GM08714 (cell line): ENCODE results near the gene GPD2.
"Not testable (repeated sequence)": the region's sequence is repeated elsewhere in the genome, so short reads cannot be mapped to it uniquely, and the experiment has no call there.

Experiments used
- H3K4me3 ChIP-seq: fragments of 200-500 bp; sonication (Bioruptor generic); 2 replicates; pipeline ENCODE4 v1.5.1; 2014; ENCODE audit warnings: mild to moderate bottlenecking, low read length, inconsistent platforms
- ZNF274 ChIP-seq: IDR thresholded peaks from 2 replicates; pipeline ENCODE4 v1.6.1; 2012; ENCODE audit warnings: mild to moderate bottlenecking, low read depth, low read length

The GPD2 gene

DNA sequence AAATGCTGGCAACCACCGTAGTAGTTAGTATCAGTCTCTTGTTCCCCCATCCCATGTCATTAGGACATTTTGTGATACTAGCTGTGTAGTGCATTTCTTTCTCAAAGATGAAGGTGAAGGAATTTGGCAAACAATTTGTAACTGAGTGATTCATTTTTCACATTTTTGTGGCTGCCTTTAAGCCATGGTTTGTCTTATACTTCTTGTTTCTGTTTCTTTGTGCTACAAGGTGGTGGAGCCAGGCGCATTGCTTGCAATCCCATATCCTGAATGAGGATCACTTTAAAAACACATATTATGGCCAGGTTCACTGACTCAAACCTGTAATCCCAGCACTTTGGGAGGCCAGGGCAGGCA lies 40.6 kb downstream of the GPD2 start:
- H3K4me3 ChIP-seq = no peak overlapping the region
- no peak for TF ChIP-seq ZNF274

DNA sequence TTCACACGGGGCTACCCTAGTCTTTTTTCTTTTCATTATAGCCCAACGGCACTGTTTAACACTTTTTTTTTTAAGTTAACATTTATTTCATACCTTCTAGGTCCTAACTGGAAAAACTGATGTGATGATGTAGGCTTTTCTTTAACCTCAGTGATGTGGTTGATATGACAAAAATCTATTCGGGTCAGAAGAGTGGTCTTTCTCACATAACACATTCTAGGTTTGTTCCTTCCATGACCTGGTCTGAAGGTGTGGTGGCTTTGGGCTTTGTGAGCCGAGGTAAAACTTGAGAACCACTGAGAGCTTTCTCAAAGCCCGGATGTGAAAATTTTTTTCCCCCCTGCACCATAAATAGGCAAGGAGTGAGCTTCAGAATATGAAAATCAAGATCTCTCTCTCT lies 44.2 kb downstream of the GPD2 start:
- no peak overlapping the region for H3K4me3 ChIP-seq
- TF ChIP-seq ZNF274 = no peak

DNA sequence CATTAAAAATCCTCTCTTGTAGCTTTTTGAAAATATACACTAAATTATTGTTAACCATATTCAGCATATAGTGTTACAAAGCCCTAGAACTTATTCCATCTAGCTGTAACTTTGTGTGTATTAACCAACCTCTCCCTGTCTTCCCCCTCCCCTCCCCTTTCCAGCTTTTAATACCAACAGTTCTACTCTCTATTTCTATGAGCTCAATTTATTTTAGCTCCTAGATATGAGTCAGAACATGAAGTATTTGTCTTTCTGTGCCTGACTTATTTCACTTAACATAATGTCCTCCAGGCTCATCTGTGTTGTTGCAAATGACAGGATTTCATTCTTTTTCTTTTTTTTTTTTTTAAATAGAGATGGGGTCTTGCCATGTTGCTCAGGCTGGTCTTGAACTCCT lies 45.1 kb downstream of the GPD2 start:
- no peak for TF ChIP-seq ZNF274

DNA sequence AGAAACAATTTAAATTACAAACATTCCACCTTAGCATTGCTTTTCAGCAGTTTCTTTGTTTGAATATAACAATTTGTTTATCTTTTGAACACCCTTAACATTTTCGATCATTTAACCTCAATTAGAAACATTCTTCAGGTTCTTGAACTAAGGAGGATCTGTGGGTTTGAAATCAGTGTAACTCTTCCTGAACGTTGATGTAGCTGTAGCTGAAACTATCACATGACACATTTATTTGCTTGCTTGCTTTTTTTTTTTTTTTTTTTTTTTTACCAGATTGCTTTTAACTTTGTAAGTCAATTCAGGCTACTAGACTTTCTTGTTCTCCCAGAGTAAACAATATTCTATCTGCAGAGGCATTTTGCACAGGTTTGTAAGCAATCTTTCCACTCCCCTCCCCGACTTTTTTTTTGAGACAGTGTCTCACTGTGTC lies 47.6 kb downstream of the GPD2 start:
- no peak for TF ChIP-seq ZNF274
- no peak overlapping the region for H3K4me3 ChIP-seq

More for the DNA sequence above, 45.1 kb downstream of the GPD2 start:
- no peak overlapping the region for H3K4me3 ChIP-seq

DNA sequence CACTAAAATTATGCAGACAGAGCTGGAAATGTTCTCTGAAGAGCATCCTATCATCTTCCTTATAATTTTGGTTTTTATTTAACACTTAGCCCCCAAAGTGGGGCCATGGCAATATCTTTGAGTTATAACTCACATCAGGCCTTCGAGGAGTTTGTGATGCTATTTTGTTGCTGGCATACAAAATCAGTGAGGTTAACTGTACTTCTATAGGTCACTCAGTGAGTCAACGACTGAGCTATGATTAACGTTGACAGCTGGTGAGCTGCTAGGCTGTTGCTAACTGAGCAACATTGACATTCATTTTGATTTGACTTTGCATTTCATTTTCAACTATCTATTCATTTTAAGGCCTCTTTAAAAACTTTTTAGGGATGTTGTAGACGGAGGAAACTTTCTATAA lies 50.0 kb downstream of the GPD2 start:
- TF ChIP-seq ZNF274 = no peak
- H3K4me3 ChIP-seq = no peak overlapping the region

DNA sequence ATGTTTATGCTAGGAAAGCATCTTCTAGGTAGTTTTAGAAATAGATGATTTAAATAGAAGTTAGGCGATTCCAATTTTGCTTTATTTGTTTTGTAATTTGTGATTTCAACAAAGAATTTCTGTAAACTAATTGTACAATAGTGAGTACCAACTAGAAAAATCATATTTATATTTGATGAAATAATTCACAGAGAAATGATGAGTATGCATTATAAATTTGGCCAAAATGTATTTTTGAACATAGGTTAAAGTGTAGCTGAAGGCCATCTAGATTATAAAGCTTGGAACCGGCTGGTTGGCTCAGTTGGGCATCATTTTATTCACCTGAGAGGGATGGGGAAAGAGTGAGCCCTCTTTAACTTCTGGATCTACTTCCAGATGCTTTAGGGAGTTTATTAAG lies 50.4 kb downstream of the GPD2 start:
- no peak overlapping the region for H3K4me3 ChIP-seq
- TF ChIP-seq ZNF274 = no peak

DNA sequence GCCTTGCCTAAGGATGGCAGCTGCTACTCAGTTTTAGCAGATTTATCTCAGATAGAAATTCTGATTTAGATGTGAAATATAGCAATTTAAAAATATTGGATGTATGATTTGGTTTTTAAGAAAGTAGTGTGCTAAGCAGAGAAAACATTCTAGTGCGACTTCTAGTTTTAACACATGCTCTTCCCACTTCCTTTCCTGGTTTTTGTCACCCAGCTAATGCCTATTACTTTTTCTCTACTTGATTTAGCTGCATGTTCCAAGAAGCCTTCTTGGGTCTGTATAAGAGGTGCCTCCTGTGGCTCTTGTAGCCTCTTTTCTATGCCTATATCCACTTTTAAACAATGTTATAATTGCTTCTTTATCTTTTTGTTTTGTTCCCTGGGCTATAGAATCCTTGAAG lies 53.0 kb downstream of the GPD2 start:
- H3K4me3 ChIP-seq = no peak overlapping the region
- TF ChIP-seq ZNF274 = no peak

DNA sequence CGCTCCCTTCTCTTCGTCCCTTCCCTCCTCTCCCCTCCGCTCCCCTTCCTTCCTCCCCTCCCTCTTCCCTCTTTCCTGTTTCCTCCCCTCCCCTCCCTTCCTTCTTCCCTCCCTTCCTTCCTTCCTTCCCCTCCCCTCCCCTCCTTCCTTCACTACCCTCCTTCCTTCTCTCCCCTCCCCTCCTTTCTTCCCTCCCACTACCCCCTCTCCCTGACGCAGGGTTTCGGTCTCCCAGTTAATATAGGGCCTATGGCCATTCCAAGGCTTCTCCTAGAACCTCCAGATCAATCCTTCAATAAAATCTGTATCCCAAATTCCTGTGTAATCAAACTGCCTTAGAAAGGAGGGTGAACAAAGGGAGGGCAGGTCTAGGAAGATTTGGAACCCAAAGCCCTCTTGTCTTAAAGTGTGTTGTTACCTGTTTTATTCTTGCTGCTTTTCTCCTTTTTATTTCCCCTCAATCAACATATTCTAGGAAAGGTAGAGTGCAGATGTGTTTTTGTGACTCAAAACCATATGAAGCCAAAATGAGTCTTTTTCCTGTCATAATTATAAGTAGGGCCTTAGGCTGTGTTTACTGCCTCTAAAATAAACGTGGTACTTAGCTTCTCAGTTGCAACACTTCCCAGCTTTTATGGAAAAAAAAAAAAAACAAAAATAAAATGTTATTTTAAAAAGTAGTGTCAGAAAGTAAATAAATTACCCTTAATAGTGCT lies 53.7 kb downstream of the GPD2 start:
- no peak for TF ChIP-seq ZNF274
- H3K4me3 ChIP-seq = no peak overlapping the region

DNA sequence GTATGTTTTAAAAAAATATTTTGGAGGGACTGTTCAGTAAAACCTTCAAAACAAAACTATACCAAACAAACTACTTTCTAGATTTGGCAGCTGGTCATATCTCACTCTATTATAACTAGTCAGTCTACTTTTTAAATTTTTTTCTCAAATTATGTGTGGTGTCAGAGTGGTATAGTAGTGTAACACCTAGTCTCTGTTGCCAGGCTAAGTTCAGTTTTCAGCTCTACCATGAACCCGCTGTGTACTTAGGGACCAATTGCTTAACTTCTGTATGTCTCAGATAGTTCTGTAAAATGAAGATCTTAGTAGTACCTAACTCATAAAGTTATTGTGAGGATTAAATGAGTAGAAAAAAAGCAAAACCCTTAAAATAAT lies 54.3 kb downstream of the GPD2 start:
- H3K4me3 ChIP-seq = no peak overlapping the region
- no peak for TF ChIP-seq ZNF274

DNA sequence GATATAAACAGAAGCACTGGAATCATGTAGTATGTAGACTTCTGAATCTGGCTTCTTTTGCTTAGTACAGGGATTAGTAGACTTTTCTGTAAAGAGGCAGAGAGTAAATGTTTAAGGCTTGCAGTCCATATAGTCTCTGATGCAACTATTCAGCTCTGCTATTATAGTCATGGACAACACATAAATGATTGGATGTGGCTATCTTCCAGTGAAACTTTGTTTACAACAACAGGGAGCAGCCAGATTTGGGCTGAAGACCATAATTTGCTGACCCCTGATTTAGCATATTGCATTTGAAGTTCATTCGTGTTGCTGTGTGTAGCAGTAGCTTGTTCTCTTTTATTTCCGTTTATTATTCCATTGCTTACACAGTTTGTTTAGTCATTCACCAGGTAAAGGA lies 55.0 kb downstream of the GPD2 start:
- H3K4me3 ChIP-seq = no peak overlapping the region
- TF ChIP-seq ZNF274 = no peak

DNA sequence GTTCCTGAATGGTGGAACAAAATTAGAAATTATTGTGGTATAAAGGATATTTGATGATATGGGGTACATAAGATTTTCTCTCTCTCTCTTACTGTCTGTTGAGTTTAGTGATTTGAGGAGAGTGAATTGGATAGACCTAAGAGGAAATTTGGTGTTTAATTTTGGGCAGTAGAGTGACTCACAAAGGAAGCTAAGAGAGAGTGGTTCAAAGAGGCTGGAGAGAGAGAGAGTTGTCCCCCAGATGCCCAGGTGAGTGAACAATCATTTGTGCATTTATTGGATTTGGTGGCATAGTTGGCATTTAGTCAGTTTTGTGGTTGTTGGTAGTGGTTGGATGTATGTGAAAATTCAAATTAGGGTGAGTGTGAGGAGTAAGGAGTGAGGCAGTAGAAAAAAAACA lies 56.8 kb downstream of the GPD2 start:
- no peak for TF ChIP-seq ZNF274
- no peak overlapping the region for H3K4me3 ChIP-seq

DNA sequence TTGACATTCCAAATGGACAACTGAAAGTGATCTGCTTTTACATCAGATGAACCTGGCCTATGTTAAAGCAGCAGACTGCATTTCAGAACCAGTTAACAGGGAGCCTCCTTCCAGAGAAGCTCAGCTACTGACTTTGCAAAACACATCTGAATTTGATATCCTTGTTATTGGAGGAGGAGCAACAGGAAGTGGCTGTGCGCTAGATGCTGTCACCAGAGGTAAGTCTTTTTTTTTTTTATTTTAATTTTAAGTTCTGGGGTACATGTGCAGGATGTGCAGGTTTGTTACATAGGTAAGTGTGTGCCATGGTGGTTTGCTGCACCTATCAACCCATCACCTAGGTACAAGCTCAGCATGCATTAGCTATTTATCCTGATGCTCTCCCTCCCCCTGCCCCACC lies 59.8 kb downstream of the GPD2 start:
- H3K4me3 ChIP-seq = not testable (repeated sequence)

DNA sequence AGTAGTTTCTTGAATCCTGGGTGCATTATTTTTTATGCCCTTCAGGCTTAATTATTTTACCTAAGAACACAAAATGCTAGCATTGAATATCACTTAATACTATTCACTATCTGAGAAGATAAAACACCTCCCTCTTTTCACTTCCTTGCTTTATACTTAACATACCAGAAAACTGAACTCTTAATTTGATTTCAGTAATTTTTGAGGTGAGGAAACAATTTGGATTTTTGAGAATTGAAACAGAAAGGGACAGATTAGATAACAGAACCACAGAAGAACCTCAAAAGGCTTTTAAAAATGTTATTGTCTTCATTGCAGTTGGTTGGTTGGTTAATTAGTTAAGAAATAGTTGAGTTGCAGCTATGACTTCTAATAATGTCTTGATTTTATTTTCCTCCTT lies 69.5 kb downstream of the GPD2 start:
- TF ChIP-seq ZNF274 = no peak
- H3K4me3 ChIP-seq = no peak overlapping the region

DNA sequence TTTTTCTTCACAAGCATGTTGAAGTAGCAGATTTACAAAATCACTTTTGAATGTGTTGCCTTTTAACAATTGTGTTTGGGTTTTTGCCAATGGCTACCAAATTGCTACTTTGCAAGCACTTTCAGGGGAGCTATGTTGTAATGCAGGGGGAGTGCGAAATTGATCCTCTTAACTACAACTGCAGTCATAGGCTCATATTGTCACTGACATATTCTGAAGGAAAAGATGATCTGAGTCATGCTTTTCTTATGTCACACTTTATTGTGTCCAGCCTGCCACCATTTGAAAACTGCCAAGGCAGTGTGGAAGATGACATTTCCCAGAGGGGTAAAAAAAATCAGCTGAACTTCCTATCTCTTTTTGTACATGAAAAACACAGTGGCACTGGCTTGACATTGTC lies 74.9 kb downstream of the GPD2 start:
- H3K4me3 ChIP-seq = no peak overlapping the region
- no peak for TF ChIP-seq ZNF274

DNA sequence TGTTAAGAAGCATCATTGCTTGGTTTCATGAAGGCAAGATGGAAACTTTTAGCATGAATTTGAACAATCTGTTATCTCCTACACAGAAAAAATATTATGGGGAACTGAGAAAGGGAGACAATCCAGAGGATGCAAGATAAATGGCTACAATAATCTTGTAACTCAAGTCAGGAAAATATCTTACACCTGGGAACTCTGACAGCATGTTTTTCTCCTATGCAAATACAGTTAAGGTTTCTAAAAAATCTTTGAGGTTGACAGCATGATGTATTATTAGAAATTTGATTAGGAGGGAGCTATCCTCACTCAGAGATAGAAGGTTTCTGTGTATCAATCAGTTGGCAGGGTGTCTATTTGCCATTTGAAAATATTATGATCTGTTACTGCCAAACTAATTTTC lies 75.6 kb downstream of the GPD2 start:
- no peak overlapping the region for H3K4me3 ChIP-seq
- TF ChIP-seq ZNF274 = no peak

DNA sequence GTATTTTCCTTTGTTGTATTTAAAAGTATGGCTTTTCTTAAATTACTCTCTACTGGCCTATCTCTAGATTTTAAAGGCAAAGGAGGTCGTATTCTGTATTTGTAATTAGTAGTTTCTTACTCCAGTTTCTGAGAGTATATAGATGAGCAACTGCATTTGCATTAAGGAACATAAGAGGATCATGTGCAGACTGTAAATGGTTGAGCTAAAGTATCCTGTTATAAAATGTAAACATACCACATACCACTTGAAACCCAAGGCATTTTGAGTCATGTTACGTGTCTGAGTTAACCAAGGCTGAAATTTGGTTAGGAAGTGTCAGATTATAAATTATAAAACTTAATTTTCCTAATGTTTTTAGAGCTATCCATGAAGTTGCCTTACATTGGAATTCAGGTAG lies 76.3 kb downstream of the GPD2 start:
- no peak for TF ChIP-seq ZNF274
- no peak overlapping the region for H3K4me3 ChIP-seq
